HG03342 (cell line): ENCODE results near the gene ZNF888.
A peak's percentile ranks its signal among the peaks of the same experiment; 100 is the strongest.
"Not testable (repeated sequence)": the region's sequence is repeated elsewhere in the genome, so short reads cannot be mapped to it uniquely, and the experiment has no call there.

Source experiments
- ATAC-seq: cut with Tn5 transposase; IDR thresholded peaks from one replicate; pipeline ENCODE4 v1.9.1; 2021; ENCODE audit warnings: mild to moderate bottlenecking, moderate library complexity; ENCODE audit not compliant: unreplicated experiment

ZNF888 gene

GRCh38 chr19:52941941-52942385, 18.7 kb upstream of the ZNF888 start:
- peak; percentile 26 for ATAC-seq

DNA sequence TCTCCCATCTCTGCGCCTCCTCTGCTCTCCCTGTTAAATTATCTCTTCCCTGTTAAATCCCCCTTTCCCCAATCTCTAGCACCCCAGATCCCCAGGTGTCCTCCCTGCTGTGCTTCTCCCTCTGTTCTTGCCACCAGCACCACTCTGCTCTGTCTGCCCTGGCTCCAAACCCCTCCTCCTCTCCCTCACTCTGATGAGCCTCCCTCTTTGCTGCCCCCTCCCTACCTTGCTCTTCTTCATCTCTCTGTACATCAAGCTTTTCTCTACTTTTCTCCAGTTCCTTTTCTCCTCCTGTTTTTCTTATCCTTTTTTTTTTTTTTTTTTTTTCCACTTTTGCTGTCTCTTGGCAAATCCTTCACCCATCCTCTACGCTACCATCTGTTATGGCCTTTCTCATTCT, 18.3 kb upstream of the ZNF888 start:
- not testable (repeated sequence) for ATAC-seq

- ATAC-seq = not testable (repeated sequence)
These were observed 17.7 kb upstream of the ZNF888 start for GRCh38 chr19:52940905-52941304.

DNA sequence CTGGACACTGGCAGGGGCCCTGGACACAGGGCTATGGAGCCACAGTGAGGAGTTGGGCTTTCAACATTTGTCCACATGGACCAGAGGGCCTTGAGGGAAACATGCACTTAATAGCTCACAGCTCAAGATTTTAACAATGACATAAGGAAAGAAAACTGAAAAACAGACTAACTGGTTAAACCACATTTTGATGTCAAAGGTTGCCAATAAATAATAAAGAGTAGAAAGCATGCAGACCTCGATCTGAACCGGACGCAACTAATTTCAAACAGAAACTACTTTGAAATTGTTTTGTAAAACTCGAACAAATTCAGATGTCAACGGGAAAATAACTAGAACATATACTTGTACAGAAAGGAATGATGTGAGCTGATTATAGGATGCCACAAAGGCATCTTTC, 15.5 kb upstream of the ZNF888 start:
- ATAC-seq = no peak

GRCh38 chr19:52936954-52937325, 13.7 kb upstream of the ZNF888 start:
- ATAC-seq = no peak

DNA sequence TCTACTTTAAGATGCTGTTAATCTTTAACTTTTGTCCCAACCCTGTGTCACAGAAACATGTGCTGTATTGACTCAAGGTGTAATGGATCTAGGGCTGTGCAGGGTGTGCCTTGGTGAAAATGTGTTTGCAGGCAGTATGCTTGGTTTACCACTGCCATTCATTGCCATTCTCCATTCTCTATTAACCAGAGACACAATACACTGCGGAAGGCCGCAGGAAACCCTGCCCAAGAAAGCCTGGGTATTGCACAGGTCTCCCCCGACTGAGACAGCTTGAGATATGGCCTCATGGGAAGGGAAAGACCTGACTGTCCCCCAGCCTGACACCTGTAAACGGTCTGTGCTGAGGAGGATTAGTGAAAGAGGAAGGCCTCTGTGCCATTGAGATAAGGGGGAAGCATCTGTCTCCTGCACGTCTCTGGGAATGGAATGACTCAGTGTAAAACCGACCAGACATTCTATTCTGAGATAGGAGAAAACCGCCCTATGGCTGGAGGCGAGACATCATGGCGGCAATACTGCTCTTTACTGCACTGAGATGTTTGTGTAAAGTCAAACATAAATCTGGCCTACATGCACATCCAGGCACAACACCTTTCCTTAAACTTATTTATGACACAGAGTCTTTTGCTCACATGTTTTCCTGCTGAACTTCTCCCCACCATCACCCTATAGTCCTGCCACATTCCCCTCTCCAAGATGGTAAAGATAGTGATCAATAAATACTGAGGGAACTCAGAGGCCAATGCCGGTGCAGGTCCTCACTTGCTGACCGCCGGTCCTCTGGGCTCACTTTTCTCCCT, 13.1 kb upstream of the ZNF888 start:
- no peak for ATAC-seq

GRCh38 chr19:52935434-52935833, 12.2 kb upstream of the ZNF888 start:
- ATAC-seq = no peak

- not testable (repeated sequence) for ATAC-seq
These were observed 1.4 kb upstream of the ZNF888 start for GRCh38 chr19:52924641-52925040.

GRCh38 chr19:52923778-52924593, 758 bp upstream of the ZNF888 start:
- ATAC-seq = no peak

- ATAC-seq = no peak
These were observed 5.7 kb downstream of the ZNF888 start for GRCh38 chr19:52917531-52917930.

DNA sequence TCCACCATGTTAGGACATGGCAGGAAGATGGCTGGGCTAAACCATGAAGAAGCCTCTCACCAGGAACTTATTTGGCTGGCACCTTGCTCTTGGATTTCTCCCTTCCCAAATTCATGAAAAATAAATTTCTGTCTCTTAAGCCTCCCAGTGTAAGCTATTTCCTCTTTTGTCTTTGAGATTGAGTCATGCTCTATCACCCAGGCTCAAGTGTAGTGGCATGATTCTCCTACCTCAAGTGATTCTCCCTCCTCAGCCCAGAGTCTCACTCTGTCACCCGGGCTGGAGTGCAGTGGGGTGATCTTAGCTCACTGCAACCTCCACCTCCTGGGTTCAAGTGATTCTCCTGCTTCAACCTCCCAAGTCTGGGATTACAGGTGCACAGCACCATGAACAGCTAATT, 12.6 kb downstream of the ZNF888 start:
- no peak for ATAC-seq

GRCh38 chr19:52904052-52904780, 19.0 kb downstream of the ZNF888 start:
- not testable (repeated sequence) for ATAC-seq

DNA sequence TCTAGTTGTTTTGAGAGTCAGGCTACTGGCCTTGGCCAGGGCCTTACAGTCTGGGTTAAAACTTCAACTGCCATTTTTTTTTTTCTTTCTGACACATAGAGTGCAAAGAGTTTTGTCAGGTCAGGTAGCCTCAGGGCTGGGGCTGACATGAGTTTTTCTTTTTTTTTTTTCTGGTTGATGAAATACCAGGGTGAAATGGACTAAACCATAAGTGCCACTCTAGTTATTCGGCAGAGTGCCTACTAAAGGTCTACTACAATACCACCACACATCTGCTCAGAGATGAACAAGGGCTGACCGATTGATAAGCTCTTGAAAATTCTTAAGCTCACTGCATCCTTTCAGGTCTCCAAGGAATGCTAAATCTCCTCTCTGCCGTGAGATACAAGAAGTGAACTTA, 21.4 kb downstream of the ZNF888 start:
- no peak for ATAC-seq

DNA sequence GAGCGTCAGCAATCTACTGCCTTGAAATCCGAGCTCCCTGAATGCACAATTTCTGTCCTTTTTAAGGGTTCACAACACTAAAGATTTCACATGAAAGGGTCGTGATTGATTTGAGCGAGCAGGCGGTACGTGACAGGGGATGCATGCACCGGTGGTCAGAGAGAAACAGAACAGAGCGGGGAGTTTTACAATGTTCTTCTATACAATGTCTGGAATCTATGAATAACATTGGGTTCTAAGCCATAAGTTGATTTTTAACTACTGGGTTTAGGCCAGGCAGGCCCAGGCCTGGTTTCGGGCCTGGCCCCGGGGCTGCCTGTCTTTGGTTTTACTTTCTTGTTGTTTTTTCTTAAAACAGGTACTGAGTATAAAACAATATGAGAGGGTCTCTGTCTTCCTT, 24.6 kb downstream of the ZNF888 start:
- not testable (repeated sequence) for ATAC-seq

GRCh38 chr19:52898101-52898500, 25.1 kb downstream of the ZNF888 start:
- no peak for ATAC-seq

- ATAC-seq = peak; percentile 99
These were observed 25.9 kb downstream of the ZNF888 start, which contains the start of gene ZNF320 for GRCh38 chr19:52897138-52897935. Gene ZNF320 (minus strand): TSS chr19:52897635. CDS start chr19:52890255, 7,380 bp downstream.

GRCh38 chr19:52896431-52897137, 26.6 kb downstream of the ZNF888 start:
- ATAC-seq = no peak

GRCh38 chr19:52891336-52891735, 31.9 kb downstream of the ZNF888 start:
- no peak for ATAC-seq

DNA sequence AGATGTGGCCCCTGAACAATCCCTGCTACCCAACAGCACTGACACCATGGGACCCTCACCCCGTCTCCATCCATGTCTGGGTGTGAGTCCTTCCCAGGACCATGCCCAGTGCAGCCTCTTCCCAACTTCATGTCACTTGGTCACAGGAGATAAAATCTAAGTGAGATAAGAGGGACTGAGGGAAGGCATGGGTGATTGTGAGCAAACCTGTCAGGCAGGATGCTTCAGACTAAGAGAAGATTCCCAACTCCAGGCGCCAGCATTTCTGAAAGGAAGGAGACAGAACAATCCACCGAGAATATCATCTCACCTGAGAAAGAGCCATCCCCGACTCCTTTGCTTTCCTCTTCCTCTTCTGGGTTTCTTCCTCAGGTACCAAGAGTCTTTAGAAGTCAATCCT, 33.3 kb downstream of the ZNF888 start:
- no peak for ATAC-seq

- ATAC-seq = no peak
These were observed 34.2 kb downstream of the ZNF888 start for GRCh38 chr19:52889076-52889475.
